Activated CD4-positive, CD25-positive, alpha-beta regulatory T cell (primary cell): ENCODE measurements around the gene ERO1A.
"Not testable (repeated sequence)": the region's sequence is repeated elsewhere in the genome, so short reads cannot be mapped to it uniquely, and the experiment has no call there.

Experiments used
- DNase-seq, 4 experiments: peaks; one replicate each; lab custom pipeline; 2025; lab: John Stamatoyannopoulos, UW

The ERO1A gene

GRCh38 chr14:52695481-52696091 is at the start of gene ERO1A:
Gene ERO1A, minus strand, starts transcription at chr14:52695558. Its CDS starts 77 bp downstream, at chr14:52695481.
- DNase-seq = peak; percentile 24 to 35 (median 30)

GRCh38 chr14:52741865-52742264 is 46.5 kb upstream of the ERO1A start:
- no peak for DNase-seq

GRCh38 chr14:52740751-52741150 is 45.4 kb upstream of the ERO1A start:
- DNase-seq = no peak

GRCh38 chr14:52738409-52738808 is 43.1 kb upstream of the ERO1A start:
- no peak for DNase-seq

- no peak for DNase-seq
Measured at GRCh38 chr14:52735921-52736489, 40.6 kb upstream of the ERO1A start.

- DNase-seq = no peak
Measured at GRCh38 chr14:52733824-52734223, 38.5 kb upstream of the ERO1A start.

- no peak for DNase-seq
Measured at GRCh38 chr14:52730709-52731111, 35.4 kb upstream of the ERO1A start.

GRCh38 chr14:52729925-52730708 is 34.8 kb upstream of the ERO1A start, which contains the start of gene STYX:
Gene STYX, plus strand, starts transcription at chr14:52730166. Its CDS starts 309 bp downstream, at chr14:52730475.
- peak; percentile 96 to 98 (median 97) for DNase-seq

GRCh38 chr14:52729585-52729924 is 34.2 kb upstream of the ERO1A start:
- DNase-seq = no peak

GRCh38 chr14:52729035-52729434 is 33.7 kb upstream of the ERO1A start:
- not testable (repeated sequence) for DNase-seq

GRCh38 chr14:52727509-52727908 is 32.2 kb upstream of the ERO1A start:
- DNase-seq = not testable (repeated sequence)

GRCh38 chr14:52724360-52724644 is 28.9 kb upstream of the ERO1A start:
- DNase-seq = no peak

GRCh38 chr14:52723514-52724359 is 28.4 kb upstream of the ERO1A start:
- DNase-seq = no peak

- no peak for DNase-seq
Measured at GRCh38 chr14:52716155-52716554, 20.8 kb upstream of the ERO1A start.

- DNase-seq = no peak
Measured at GRCh38 chr14:52711666-52712065, 16.3 kb upstream of the ERO1A start.

- peak; percentile 89 to 95 (median 93) for DNase-seq
Measured at GRCh38 chr14:52706724-52707706, 11.7 kb upstream of the ERO1A start, which contains the start of gene PSMC6. Gene PSMC6, plus strand, starts transcription at chr14:52707200. Its CDS starts 20 bp downstream, at chr14:52707220.

GRCh38 chr14:52706286-52706685 is 10.9 kb upstream of the ERO1A start:
- peak in 1 of 4 experiments; percentile 2 for DNase-seq

- DNase-seq = no peak
Measured at GRCh38 chr14:52703664-52704063, 8.3 kb upstream of the ERO1A start.

GRCh38 chr14:52703225-52703624 is 7.9 kb upstream of the ERO1A start:
- DNase-seq = no peak

GRCh38 chr14:52701223-52701622 is 5.9 kb upstream of the ERO1A start:
- DNase-seq = no peak

- DNase-seq = no peak
Measured at GRCh38 chr14:52700701-52701172, 5.4 kb upstream of the ERO1A start.
